Measurements from ENCODE around the gene S100A13.

- TF ChIP-seq, protein P1, sequence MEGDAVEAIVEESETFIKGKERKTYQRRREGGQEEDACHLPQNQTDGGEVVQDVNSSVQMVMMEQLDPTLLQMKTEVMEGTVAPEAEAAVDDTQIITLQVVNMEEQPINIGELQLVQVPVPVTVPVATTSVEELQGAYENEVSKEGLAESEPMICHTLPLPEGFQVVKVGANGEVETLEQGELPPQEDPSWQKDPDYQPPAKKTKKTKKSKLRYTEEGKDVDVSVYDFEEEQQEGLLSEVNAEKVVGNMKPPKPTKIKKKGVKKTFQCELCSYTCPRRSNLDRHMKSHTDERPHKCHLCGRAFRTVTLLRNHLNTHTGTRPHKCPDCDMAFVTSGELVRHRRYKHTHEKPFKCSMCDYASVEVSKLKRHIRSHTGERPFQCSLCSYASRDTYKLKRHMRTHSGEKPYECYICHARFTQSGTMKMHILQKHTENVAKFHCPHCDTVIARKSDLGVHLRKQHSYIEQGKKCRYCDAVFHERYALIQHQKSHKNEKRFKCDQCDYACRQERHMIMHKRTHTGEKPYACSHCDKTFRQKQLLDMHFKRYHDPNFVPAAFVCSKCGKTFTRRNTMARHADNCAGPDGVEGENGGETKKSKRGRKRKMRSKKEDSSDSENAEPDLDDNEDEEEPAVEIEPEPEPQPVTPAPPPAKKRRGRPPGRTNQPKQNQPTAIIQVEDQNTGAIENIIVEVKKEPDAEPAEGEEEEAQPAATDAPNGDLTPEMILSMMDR (IDR thresholded peaks at IDR 0.05), result no peak
- TF ChIP-seq POLR2A (IDR thresholded peaks at IDR 0.05), result no peak
Measured at GRCh38 chr1:153588482-153588881, 38.8 kb downstream of the S100A13 start.

Data from thyroid gland (tissue), 4 donors.